GM10248 (cell line): ENCODE data around the gene FKRP.

Experiments used
- CTCF ChIA-PET: fragments of 300-600 bp; sonication (Branson Sonifier 250); formaldehyde crosslinking; extraction: SDS; loops from one replicate; lab custom pipeline; 2021; ENCODE audit warnings: antibody characterized with exemption; lab: Yijun Ruan, JAX
- POLR2A ChIA-PET: fragments of 350-650 bp; sonication (Branson Sonifier 250); formaldehyde crosslinking; extraction: SDS; loops from one replicate; lab custom pipeline; 2020; ENCODE audit warnings: antibody characterized with exemption; lab: Yijun Ruan, JAX
- DNase-seq: peaks from one replicate; pipeline ENCODE4 v3.0.0; 2012; ENCODE audit errors: extremely low spot score
- TF ChIP-seq, protein P1 (sequence below): IDR thresholded peaks from 2 replicates; pipeline ENCODE4 v1.5.1; 2012; ENCODE audit warnings: mild to moderate bottlenecking, low read depth; ENCODE audit errors: extremely low read depth, missing control alignments, control extremely low read depth

FKRP gene

DNA sequence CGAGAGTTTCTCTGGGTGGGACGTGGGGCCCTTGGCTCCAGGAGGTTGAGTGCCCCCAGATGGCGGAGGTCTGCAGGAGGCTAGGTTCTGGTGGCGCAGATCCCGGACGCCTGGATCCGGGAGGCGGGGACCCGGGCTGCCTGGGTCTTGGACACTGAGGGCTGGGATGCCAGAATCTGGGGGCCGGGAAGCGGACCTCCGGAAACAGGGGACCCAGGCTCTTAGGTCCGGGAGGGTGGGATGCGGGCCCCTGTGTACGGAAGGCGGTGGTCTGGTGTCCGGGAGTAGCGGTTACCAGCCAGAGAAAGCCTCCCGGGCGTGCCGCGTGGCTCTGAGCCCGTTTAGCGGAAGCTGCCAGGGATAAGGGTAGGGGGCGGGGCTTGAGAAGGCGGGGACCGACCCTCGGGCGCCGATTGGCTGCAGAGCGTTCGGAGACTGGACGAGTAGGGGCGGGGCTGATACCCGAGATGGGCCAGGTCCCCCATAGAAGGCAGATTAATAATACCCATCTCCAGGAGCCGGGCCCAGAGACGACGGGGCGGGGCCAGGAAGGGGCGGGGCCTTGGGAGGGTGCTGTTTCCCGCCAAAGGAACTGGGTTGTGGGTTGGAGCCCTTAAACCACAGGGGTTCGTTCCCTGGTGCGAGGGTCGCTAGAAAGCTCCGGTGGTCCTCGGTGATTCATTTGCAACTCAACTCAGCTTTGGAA lies 42.6 kb downstream of the FKRP start, which contains the start of gene SLC1A5:
Gene SLC1A5 (minus strand): TSS at position 333 of the 706 bp plus-strand sequence. CDS start 629 bp downstream, outside the sequence.
- CTCF ChIA-PET: interaction anchor here (0.6 to 2.7 kb wide), 5 partner anchors 16 to 202 kb away, joined by 3 to 11 read pairs (median 3); no protein-coding TSS in a partner anchor
- TF ChIP-seq, protein P1, sequence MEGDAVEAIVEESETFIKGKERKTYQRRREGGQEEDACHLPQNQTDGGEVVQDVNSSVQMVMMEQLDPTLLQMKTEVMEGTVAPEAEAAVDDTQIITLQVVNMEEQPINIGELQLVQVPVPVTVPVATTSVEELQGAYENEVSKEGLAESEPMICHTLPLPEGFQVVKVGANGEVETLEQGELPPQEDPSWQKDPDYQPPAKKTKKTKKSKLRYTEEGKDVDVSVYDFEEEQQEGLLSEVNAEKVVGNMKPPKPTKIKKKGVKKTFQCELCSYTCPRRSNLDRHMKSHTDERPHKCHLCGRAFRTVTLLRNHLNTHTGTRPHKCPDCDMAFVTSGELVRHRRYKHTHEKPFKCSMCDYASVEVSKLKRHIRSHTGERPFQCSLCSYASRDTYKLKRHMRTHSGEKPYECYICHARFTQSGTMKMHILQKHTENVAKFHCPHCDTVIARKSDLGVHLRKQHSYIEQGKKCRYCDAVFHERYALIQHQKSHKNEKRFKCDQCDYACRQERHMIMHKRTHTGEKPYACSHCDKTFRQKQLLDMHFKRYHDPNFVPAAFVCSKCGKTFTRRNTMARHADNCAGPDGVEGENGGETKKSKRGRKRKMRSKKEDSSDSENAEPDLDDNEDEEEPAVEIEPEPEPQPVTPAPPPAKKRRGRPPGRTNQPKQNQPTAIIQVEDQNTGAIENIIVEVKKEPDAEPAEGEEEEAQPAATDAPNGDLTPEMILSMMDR: no peak
- POLR2A ChIA-PET: interaction anchor here (0.5 to 2.2 kb wide), 15 partner anchors 8 to 561 kb away, joined by 3 to 22 read pairs (median 5); partner anchors contain the start of genes CCDC9, DACT3, DHX34 and ZC3H4
- DNase-seq: peak; percentile 99

DNA sequence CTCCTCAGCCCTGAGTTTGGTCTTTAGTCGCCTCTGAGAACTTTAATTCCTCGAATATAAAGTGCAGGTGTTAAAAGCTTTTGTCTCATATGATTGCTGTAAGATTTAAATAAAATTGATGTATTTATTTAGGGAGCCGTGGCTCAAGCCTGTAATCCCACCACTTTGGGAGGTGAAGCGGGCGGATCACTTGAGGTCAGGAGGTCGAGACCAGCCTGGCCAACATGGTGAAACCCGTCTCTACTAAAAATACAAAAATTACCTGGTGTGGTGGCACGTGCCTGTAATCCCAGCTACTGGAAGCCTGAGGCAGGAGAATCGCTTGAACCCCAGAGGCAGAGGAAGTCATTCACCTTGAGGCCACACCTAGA lies 43.1 kb downstream of the FKRP start:
- no peak for DNase-seq
- CTCF ChIA-PET: interaction anchor here (1.2 to 2.7 kb wide), 3 partner anchors 22 to 202 kb away, joined by 3 to 11 read pairs (median 4); no protein-coding TSS in a partner anchor
- POLR2A ChIA-PET: interaction anchor here (0.5 to 2.2 kb wide), 12 partner anchors 8 to 560 kb away, joined by 3 to 22 read pairs (median 4); partner anchors contain the start of genes CCDC9, DACT3, DHX34 and ZC3H4
- TF ChIP-seq, protein P1: no peak

DNA sequence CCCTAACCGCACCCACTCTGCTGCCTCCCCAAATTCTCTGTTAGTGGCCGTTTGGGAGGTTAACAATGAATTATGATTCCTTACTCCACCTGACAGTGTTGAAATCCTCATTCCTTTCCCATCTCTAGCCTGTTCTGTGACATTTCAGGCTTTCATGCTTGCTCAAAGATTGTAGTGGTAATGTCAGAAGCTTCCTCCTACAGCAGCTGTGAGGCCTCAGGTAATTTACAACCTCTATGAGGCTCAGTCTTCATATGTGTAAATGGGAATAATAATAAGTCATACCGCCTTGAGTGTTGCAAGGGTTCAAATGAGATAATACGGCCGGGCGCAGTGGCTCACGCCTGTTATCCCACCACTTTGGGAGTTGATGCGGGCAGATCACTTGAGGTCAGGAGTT lies 43.5 kb downstream of the FKRP start:
- TF ChIP-seq, protein P1: no peak
- POLR2A ChIA-PET: no interaction called here
- DNase-seq: no peak
- CTCF ChIA-PET: interaction anchor here (1.2 to 2.7 kb wide), 3 partner anchors 22 to 201 kb away, joined by 3 to 11 read pairs (median 4); no protein-coding TSS in a partner anchor

DNA sequence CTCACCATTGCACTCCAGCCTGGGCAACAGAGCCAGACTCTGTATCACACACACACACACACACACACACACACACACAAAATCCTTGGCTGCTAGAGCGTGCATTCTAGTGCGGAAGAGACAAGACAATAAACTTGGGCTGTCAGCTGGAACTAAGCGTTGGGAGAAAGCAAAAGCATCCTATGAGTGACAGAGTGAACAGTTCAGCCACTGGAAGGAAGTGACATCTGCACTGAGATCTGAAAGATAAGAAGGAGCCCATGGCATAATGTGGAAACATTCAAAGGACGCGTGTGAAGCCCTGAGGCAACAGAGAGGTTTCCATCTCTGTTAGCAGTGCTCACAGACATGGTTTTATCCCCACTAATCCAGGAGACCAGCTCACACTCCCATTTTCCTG lies 46.1 kb downstream of the FKRP start:
- ChIA-PET POLR2A (no interaction called here), CTCF (interaction anchor here (2.4 to 2.5 kb wide), 2 partner anchors 34 to 48 kb away, joined by 7 to 10 read pairs; no protein-coding TSS in a partner anchor)
- TF ChIP-seq, protein P1: no peak
- no peak for DNase-seq

DNA sequence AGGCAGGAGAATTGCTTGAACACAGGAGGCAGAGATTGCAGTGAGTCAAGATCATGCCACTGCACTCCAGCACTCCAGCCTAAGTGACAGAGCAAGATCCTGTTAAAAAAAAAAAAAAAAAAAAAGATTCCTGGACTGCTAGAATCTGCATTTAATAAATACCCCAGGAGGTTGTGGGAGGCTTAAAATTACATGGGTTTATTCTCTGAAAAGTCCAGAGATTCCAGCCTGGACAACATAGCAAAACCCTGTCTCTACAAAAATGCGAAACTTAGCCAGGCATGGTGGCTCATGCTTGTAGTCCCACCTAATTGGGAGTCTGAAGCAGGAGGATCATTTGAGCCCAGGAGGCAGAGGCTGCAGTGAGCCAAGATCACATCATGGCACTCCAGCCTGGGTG lies 52.0 kb downstream of the FKRP start:
- ChIA-PET POLR2A (interaction anchor here (1.8 kb wide), 1 partner anchor 9 kb away, joined by 6 read pairs; the partner anchor contains the start of gene SLC1A5), CTCF (no interaction called here)
- DNase-seq: no peak
- TF ChIP-seq, protein P1: no peak

DNA sequence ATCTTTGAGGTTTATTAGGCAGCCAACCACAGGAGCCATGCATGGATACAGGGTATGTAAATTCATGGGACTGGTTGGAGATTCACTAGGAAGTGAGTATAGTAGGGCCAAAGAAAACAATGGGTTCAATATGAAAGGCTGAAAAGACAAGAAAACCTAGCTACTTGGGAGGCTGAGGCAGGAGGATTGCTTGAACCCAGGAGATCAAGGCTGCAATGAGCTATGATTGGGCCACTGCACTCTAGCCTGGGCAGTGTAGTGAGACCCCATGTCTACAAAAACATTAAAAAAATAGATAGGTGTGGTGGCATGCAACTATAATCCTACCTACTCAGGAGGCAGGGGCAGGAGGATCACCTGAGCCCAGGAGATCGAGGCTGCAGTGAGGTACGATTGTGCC lies 52.9 kb downstream of the FKRP start:
- ChIA-PET CTCF (interaction anchor here (0.9 to 1.3 kb wide), 3 partner anchors 14 to 174 kb away, joined by 3 read pairs; no protein-coding TSS in a partner anchor), POLR2A (interaction anchor here (1.7 kb wide), 1 partner anchor 10 kb away, joined by 7 read pairs; the partner anchor contains the start of gene SLC1A5)
- TF ChIP-seq, protein P1: no peak
- no peak for DNase-seq
